DOHH2 (cell line): ENCODE results near the gene RBP4.

Experiments used
- H3F3A ChIP-seq: fragments of 200-600 bp; sonication (generic), shearing (Covaris generic); 2 replicates; pipeline ENCODE4 v1.6.0; 2016; ENCODE audit warnings: antibody characterized with exemption, mild to moderate bottlenecking; ENCODE audit not compliant: control insufficient read depth, insufficient read depth
- H3K27ac ChIP-seq: fragments of 200-600 bp; sonication (generic); 2 replicates; pipeline ENCODE4 v1.5.1; 2014; ENCODE audit warnings: low read depth, mild to moderate bottlenecking, low read length, moderate library complexity
- H3K27me3 ChIP-seq: fragments of 200-600 bp; sonication (generic); 2 replicates; pipeline ENCODE4 v1.6.1; 2014; ENCODE audit warnings: mild to moderate bottlenecking, low read length, mixed read lengths; ENCODE audit not compliant: control insufficient read depth
- H3K36me3 ChIP-seq: fragments of 200-600 bp; sonication (generic); 2 replicates; pipeline ENCODE4 v1.6.1; 2014; ENCODE audit warnings: mild to moderate bottlenecking, low read length, moderate library complexity, mixed read lengths; ENCODE audit not compliant: control insufficient read depth
- H3K4me1 ChIP-seq: fragments of 200-600 bp; sonication (generic); 2 replicates; pipeline ENCODE4 v1.6.1; 2014; ENCODE audit warnings: mild to moderate bottlenecking, low read length, mixed read lengths; ENCODE audit not compliant: control insufficient read depth
- H3K4me2 ChIP-seq: fragments of 200-600 bp; sonication (generic); 2 replicates; pipeline ENCODE4 v1.6.0; 2014; ENCODE audit warnings: mild to moderate bottlenecking, low read length, moderate library complexity
- H3K4me3 ChIP-seq: fragments of 200-600 bp; sonication (generic); 2 replicates; pipeline ENCODE4 v1.5.1; 2014; ENCODE audit warnings: mild to moderate bottlenecking, low read length, mixed read lengths
- H3K79me2 ChIP-seq: fragments of 200-600 bp; sonication (generic); 2 replicates; pipeline ENCODE4 v1.6.1; 2014; ENCODE audit warnings: mild to moderate bottlenecking, low read length, mixed read lengths; ENCODE audit not compliant: control insufficient read depth
- H3K9me2 ChIP-seq: fragments of 200-600 bp; sonication (generic); replicated peaks from 2 replicates; pipeline ENCODE4 v1.6.1; 2014; ENCODE audit warnings: mild to moderate bottlenecking, low read length, mixed read lengths; ENCODE audit not compliant: control insufficient read depth
- H3K9me3 ChIP-seq: fragments of 200-600 bp; sonication (generic); 2 replicates; pipeline ENCODE4 v1.6.1; 2014; ENCODE audit warnings: antibody characterized with exemption, low read length, mixed read lengths; ENCODE audit not compliant: control insufficient read depth, insufficient read depth
- H4K20me1 ChIP-seq: fragments of 200-600 bp; sonication (generic); 2 replicates; pipeline ENCODE4 v1.6.0; 2014; ENCODE audit warnings: low read depth, mild to moderate bottlenecking, antibody characterized with exemption, low read length, moderate library complexity; ENCODE audit not compliant: control insufficient read depth, insufficient read depth
- CTCF ChIP-seq: fragments of 200-600 bp; sonication (generic); IDR thresholded peaks from one replicate; pipeline ENCODE4 v1.5.1; 2014; ENCODE audit warnings: antibody characterized with exemption, mild to moderate bottlenecking, low read depth, low read length; ENCODE audit not compliant: poor library complexity, severe bottlenecking
- EZH2phosphoT487 ChIP-seq: fragments of 200-600 bp; sonication (generic); IDR thresholded peaks from 2 replicates; pipeline ENCODE4 v1.6.1; 2017; ENCODE audit warnings: borderline replicate concordance, mild to moderate bottlenecking, antibody characterized with exemption, low read length, moderate library complexity, mixed read lengths

RBP4 gene

GRCh38 chr10:93597075-93597599 lies 3.9 kb downstream of the RBP4 start:
- H3K27ac ChIP-seq = no peak overlapping the region
- TF ChIP-seq CTCF (no peak), EZH2phosphoT487 (no peak)
- H3K9me2 ChIP-seq = no peaks in the 10 kb centered on the region
- no peaks in the 10 kb centered on the region for H3K4me1 ChIP-seq
- no peaks in the 10 kb centered on the region for H3F3A ChIP-seq
- H3K4me3 ChIP-seq = no peak overlapping the region
- H3K4me2 ChIP-seq = no peak overlapping the region
- H4K20me1 ChIP-seq = no peaks in the 10 kb centered on the region
- no peaks in the 10 kb centered on the region for H3K27me3 ChIP-seq
- H3K9me3 ChIP-seq = no peaks in the 10 kb centered on the region
- no peaks in the 10 kb centered on the region for H3K36me3 ChIP-seq
- no peaks in the 10 kb centered on the region for H3K79me2 ChIP-seq

GRCh38 chr10:93596539-93596938 lies 4.5 kb downstream of the RBP4 start:
- Histone ChIP-seq H3K79me2 (no peaks in the 10 kb centered on the region), H3K27ac (no peak overlapping the region), H3K27me3 (no peaks in the 10 kb centered on the region), H3K4me1 (no peaks in the 10 kb centered on the region), H3K4me3 (no peak overlapping the region), H3K9me3 (no peaks in the 10 kb centered on the region), H3K4me2 (no peak overlapping the region), H3K9me2 (no peaks in the 10 kb centered on the region), H3F3A (no peaks in the 10 kb centered on the region), H4K20me1 (no peaks in the 10 kb centered on the region), H3K36me3 (no peaks in the 10 kb centered on the region)
- TF ChIP-seq EZH2phosphoT487 (no peak), CTCF (peak; percentile 20)

GRCh38 chr10:93595378-93596161 lies 5.5 kb downstream of the RBP4 start:
- H3K27me3 ChIP-seq = no peaks in the 10 kb centered on the region
- no peaks in the 10 kb centered on the region for H3K36me3 ChIP-seq
- no peak overlapping the region for H3K27ac ChIP-seq
- H3K79me2 ChIP-seq = no peaks in the 10 kb centered on the region
- H3K4me1 ChIP-seq = no peaks in the 10 kb centered on the region
- no peak overlapping the region for H3K4me2 ChIP-seq
- H3F3A ChIP-seq = no peaks in the 10 kb centered on the region
- H4K20me1 ChIP-seq = no peaks in the 10 kb centered on the region
- no peaks in the 10 kb centered on the region for H3K9me3 ChIP-seq
- no peak for TF ChIP-seq EZH2phosphoT487
- TF ChIP-seq CTCF = no peak
- no peak overlapping the region for H3K4me3 ChIP-seq
- H3K9me2 ChIP-seq = no peaks in the 10 kb centered on the region
